Brain pericyte (primary cell): Measurements from ENCODE around the gene PPFIA3.
"Not testable (repeated sequence)": the region's sequence is repeated elsewhere in the genome, so short reads cannot be mapped to it uniquely, and the experiment has no call there.

ENCODE experiments used
- DNase-seq: peaks from one replicate; pipeline ENCODE4 v3.0.0-alpha.2; 2012; ENCODE audit warnings: low read depth, low spot score

Gene PPFIA3

GRCh38 chr19:49102303-49102702 lies 17.0 kb upstream of the PPFIA3 start:
- DNase-seq, result no peak

- DNase-seq, result no peak
Observed at GRCh38 chr19:49103331-49104085, 15.8 kb upstream of the PPFIA3 start.

- no peak for DNase-seq
Observed at GRCh38 chr19:49104229-49104864, 15.0 kb upstream of the PPFIA3 start.

GRCh38 chr19:49106648-49107135 lies 12.7 kb upstream of the PPFIA3 start:
- no peak for DNase-seq

GRCh38 chr19:49107625-49108459 lies 11.5 kb upstream of the PPFIA3 start:
- DNase-seq, result no peak

- no peak for DNase-seq
Observed at GRCh38 chr19:49109051-49109450, 10.3 kb upstream of the PPFIA3 start.

GRCh38 chr19:49109569-49110233 lies 9.6 kb upstream of the PPFIA3 start:
- no peak for DNase-seq

- no peak for DNase-seq
Observed at GRCh38 chr19:49110567-49110966, 8.8 kb upstream of the PPFIA3 start.

- DNase-seq, result no peak
Observed at GRCh38 chr19:49111218-49111998, 7.9 kb upstream of the PPFIA3 start.

- DNase-seq, result no peak
Observed at GRCh38 chr19:49113762-49114629, 5.3 kb upstream of the PPFIA3 start, which contains the start of gene LIN7B. Gene LIN7B, plus strand, starts transcription at chr19:49114370. Its CDS starts 35 bp downstream, at chr19:49114405.

GRCh38 chr19:49114630-49115363 lies 4.5 kb upstream of the PPFIA3 start:
- no peak for DNase-seq

GRCh38 chr19:49116544-49116943 lies 2.8 kb upstream of the PPFIA3 start:
- DNase-seq, result no peak

GRCh38 chr19:49117677-49118564 lies 1.4 kb upstream of the PPFIA3 start:
- DNase-seq, result no peak

GRCh38 chr19:49118565-49119410 lies 556 bp upstream of the PPFIA3 start, which contains the start of gene C19orf73:
Gene C19orf73, minus strand, starts transcription at chr19:49119143. Its CDS starts 121 bp downstream, at chr19:49119022.
- DNase-seq, result peak; percentile 81

GRCh38 chr19:49120325-49120683 lies 960 bp downstream of the PPFIA3 start:
- DNase-seq, result no peak

GRCh38 chr19:49120868-49121267 lies 1.5 kb downstream of the PPFIA3 start:
- DNase-seq, result no peak

GRCh38 chr19:49121841-49122240 lies 2.5 kb downstream of the PPFIA3 start:
- DNase-seq, result not testable (repeated sequence)
